ENCODE measurements around the gene EFHC1. TPM values are rescaled to one million over a fixed set of nuclear protein-coding genes. Genes with fewer than 3 reads are reported as not detected.

The EFHC1 gene
- total RNA-seq, 1 experiment from 2014 or later = 13.2 TPM

GRCh38 chr6:52546192-52546591, 126.0 kb downstream of the EFHC1 start:
- H3K27ac ChIP-seq (ENCODE audit: insufficient read length, low read depth, low read length) = no peak overlapping the region
- Mint-ChIP-seq H3K9me3 (no peaks in the 10 kb centered on the region), H3K27me3 (ENCODE audit: low read depth) (no peaks in the 10 kb centered on the region), H3K27ac (no peak overlapping the region), H3K4me1 (peaks cover 44 to 53% of the 10 kb centered on the region in 2 experiments), H3K4me3 (no peak overlapping the region), H3K36me3 (ENCODE audit: insufficient read depth in 1 of 3, low read depth in 3 of 3) (no peaks in the 10 kb centered on the region)
- H3T11ph ChIP-seq (ENCODE audit: low read length) = no peak overlapping the region
- no peak overlapping the region for H3K9ac ChIP-seq (ENCODE audit: extremely low read depth, insufficient read length, low read length)
- H2BK5ac ChIP-seq (ENCODE audit: insufficient read length, low read length) = no peak overlapping the region
- DNase-seq = no peak
- no peak overlapping the region for H3K4ac ChIP-seq (ENCODE audit: low read depth, low read length)
- H3K4me1 ChIP-seq (ENCODE audit: insufficient read depth, low read length) = peaks cover 12% of the 10 kb centered on the region
- WGBS (ENCODE audit: extremely low coverage, insufficient read length, low lambda C conversion rate) = no CpG with 5 or more reads among the region's 1 CpG
- no peak overlapping the region for H2AFZ ChIP-seq (ENCODE audit: low read length)
- H3K79me1 ChIP-seq (ENCODE audit: insufficient read depth, low read depth, low read length, poor library complexity, severe bottlenecking) = no peaks in the 10 kb centered on the region
- H3K14ac ChIP-seq (ENCODE audit: insufficient read depth, low read length) = no peak overlapping the region
- no peaks in the 10 kb centered on the region for H4K20me1 ChIP-seq (ENCODE audit: control insufficient read depth, insufficient read depth, insufficient read length)
- TF ChIP-seq CTCF (conservative IDR thresholded peaks at IDR 0.05) = no peak
- H3K56ac ChIP-seq (ENCODE audit: insufficient read length, low read depth, low read length) = no peak overlapping the region
- H2BK20ac ChIP-seq (ENCODE audit: low read depth, low read length, poor library complexity, severe bottlenecking) = no peak overlapping the region
- no peak overlapping the region for H2BK120ac ChIP-seq (ENCODE audit: low read depth, low read length, poor library complexity, severe bottlenecking)
- H2BK15ac ChIP-seq (ENCODE audit: low read depth, low read length) = no peak overlapping the region
- H3K9me3 ChIP-seq (ENCODE audit: control insufficient read depth, low read depth, low read length) = no peaks in the 10 kb centered on the region
- H3K18ac ChIP-seq (ENCODE audit: insufficient read length, low read depth, low read length) = no peak overlapping the region
- H4K5ac ChIP-seq (ENCODE audit: insufficient read length, low read depth, low read length) = no peak overlapping the region
- H2AK5ac ChIP-seq (ENCODE audit: insufficient read length, low read length) = no peak overlapping the region
- H3K79me2 ChIP-seq (ENCODE audit: insufficient read depth, low read length) = peaks cover 10% of the 10 kb centered on the region; the same call in 1 of the 2 replicates
- no peaks in the 10 kb centered on the region for H3K23me2 ChIP-seq (ENCODE audit: insufficient read length, low read depth, low read length, poor library complexity, severe bottlenecking)
- H4K91ac ChIP-seq (ENCODE audit: insufficient read length, low read depth, low read length) = no peak overlapping the region
- H3K23ac ChIP-seq (ENCODE audit: insufficient read length, low read depth, low read length) = no peak overlapping the region
- no peak overlapping the region for H2BK12ac ChIP-seq (ENCODE audit: insufficient read length, low read depth, low read length)
- H3K27me3 ChIP-seq (ENCODE audit: insufficient read depth, low read length) = no peaks in the 10 kb centered on the region
- no peak overlapping the region for H3K4me2 ChIP-seq (ENCODE audit: insufficient read depth, insufficient read length, low read length)
- H4K8ac ChIP-seq (replicated peaks; ENCODE audit: insufficient read length, low read depth, low read length) = no peak overlapping the region

Measured in H9 (cell line).